Measurements from ENCODE around the gene RNF17.

GRCh38 chr13:24887759-24888158 is 123.8 kb downstream of the RNF17 start:
- TF ChIP-seq EZH2 (IDR thresholded peaks at IDR 0.05; ENCODE audit: borderline replicate concordance, low read depth, low read length, severe bottlenecking) (no peak), CTCF (IDR thresholded peaks at IDR 0.05; ENCODE audit: borderline replicate concordance, extremely low read depth, low read length, poor library complexity, severe bottlenecking) (no peak)

Data from DND-41 (cell line).